Measurements from ENCODE around the gene SRSF10.
"Not testable (repeated sequence)": the region's sequence is repeated elsewhere in the genome, so short reads cannot be mapped to it uniquely, and the experiment has no call there.

SRSF10 gene

DNA sequence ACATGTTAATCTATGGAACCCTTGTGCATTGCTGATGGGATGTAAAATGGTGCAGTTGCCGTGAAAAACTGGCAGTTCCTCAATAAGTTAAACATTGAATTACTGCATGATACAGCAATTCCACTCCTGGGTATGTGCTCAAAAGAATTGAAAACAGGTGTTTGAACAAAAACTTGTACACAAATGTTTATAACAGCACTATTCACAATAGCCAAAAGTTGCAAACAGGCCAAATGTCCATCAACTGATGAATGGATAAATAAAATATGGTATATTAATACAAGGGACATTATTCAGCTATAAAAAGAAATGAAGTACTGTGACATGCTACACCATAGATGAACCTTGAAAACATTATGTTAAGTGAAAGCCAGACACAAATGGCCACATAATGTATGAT lies 17.7 kb upstream of the SRSF10 start:
- DNase-seq (ENCODE audit: low read depth, low spot score), result no peak

DNA sequence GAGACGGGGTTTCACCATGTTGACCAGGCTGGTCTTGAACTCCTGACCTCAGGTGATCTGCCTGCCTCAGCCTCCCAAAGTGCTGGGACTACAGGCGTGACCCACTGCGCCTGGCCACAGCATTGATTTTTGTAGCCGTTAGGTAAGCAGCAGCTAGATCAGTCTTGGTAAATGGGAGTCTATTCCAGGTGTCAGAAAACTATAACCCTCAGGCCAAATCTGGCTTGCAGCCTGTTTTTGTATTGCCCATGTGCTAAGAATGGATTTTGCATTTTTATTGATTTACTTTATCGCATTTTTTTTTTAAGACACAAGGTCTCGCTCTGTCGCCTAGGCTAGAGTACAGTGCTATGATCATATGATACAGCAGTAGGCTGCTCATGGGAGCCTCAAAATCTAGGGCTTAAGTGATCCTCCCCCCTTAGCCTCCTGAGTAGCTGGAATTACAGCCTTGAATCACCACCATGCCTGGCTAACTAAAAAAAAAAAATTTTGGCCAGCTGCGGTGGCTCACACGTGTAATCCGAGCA lies 16.6 kb upstream of the SRSF10 start:
- DNase-seq (ENCODE audit: low read depth, low spot score), result no peak

GRCh38 chr1:23995431-23995837 lies 15.3 kb upstream of the SRSF10 start:
- DNase-seq (ENCODE audit: low read depth, low spot score), result no peak

- DNase-seq (ENCODE audit: low read depth, low spot score), result not testable (repeated sequence)
Measured at GRCh38 chr1:23992011-23992410, 11.9 kb upstream of the SRSF10 start.

- no peak for DNase-seq (ENCODE audit: low read depth, low spot score)
Measured at GRCh38 chr1:23989263-23989662, 9.1 kb upstream of the SRSF10 start.

DNA sequence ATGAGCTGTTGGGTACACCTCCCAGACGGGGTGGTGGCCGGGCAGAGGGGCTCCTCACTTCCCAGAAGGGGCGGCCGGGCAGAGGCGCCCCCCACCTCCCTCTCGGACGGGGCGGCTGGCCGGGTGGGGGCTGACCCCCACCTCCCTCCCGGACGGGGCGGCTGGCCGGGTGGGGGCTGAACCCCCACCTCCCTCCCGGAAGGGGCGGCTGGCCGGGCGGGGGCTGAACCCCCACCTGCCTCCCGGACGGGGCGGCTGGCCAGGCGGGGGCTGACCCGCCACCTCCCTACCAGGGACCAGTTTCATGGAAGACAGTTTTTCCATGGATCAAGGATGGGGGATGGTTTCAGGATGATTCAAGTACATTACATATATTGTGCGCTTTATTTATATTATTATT lies 6.9 kb upstream of the SRSF10 start:
- DNase-seq (ENCODE audit: low read depth, low spot score), result not testable (repeated sequence)

DNA sequence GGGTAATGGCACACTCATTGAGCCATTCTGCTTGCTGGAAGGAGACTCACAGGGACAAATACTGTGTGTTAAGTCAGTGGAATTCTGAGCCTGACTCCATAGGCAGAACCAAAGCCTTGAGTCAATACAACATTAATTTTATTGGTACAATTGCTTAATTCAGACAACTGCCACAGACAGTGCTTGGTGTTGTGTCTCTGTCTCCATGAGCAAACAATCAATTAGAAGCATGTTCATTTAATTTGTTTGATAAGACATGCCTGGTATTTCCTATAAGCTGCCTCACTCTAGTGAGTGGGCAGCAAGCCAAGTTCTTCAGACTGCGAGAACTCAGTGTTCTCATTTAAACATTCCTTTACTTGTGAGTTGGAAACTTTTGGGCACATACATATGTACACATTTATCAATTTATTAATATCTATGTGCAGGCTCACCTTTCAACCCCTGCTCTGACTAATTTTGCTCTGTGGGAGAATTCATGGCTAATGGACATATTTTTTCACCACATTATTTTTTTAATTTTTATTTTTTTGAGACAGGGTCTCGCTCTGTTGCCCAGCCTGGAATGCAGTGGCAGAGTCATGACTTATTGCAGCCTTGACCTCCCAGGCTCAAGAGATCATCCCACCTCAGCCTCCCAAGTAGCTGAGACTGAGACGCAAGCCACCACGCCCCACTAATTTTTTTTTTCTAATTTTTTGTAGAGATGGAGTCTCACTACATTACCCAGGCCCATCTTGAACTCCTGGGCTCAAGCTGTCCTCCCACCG lies 4.5 kb upstream of the SRSF10 start:
- DNase-seq (ENCODE audit: low read depth, low spot score), result no peak

GRCh38 chr1:23980728-23981070 lies 572 bp upstream of the SRSF10 start:
- no peak for DNase-seq (ENCODE audit: low read depth, low spot score)

DNA sequence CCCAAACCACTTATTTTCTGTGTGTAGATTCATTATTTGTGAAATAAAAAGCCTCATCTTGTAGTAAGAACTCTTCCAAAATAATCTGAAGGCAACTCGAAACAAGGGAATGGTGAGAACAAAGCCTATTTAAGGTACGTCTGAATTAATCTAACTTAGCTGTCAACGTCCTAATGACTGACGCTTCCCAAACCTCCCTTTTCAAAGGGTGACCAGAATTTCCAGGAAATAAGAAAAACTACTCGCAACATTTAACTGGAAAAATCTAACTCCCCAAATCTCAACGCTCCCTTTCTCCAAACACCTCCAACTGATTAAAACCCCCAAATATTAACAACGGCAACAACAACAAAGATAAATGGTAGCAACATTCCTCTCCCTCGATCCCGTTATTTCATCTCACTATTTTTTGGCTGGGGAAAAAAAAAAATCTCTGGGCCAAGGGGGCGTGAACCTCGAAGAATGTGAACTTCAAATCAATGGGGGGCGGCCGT lies 693 bp downstream of the SRSF10 start:
- DNase-seq (ENCODE audit: low read depth, low spot score), result no peak

- no peak for DNase-seq (ENCODE audit: low read depth, low spot score)
Measured at GRCh38 chr1:23978805-23979204, 1.3 kb downstream of the SRSF10 start.

GRCh38 chr1:23977854-23978191 lies 2.3 kb downstream of the SRSF10 start:
- DNase-seq (ENCODE audit: low read depth, low spot score), result no peak

- no peak for DNase-seq (ENCODE audit: low read depth, low spot score)
Measured at GRCh38 chr1:23977187-23977853, 2.8 kb downstream of the SRSF10 start.

DNA sequence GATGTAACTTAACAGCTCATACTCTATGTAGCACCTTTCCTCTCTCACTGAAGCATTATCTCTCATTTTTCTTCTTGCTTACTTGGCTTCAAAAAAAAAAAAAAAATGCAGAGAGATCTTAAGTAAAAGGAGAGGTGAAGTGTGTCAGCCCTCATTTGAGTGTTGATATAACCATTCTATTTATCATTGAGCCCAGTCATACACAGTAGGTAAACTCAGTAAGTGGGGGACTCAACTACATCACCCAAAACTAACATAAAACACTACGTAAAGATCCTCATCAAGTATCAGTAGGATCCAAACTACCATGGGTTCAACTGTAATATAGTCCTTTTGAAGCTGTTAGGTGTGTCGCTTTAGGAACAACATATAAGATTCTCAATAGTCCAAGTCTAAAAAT lies 12.3 kb downstream of the SRSF10 start:
- DNase-seq (ENCODE audit: low read depth, low spot score), result no peak

DNA sequence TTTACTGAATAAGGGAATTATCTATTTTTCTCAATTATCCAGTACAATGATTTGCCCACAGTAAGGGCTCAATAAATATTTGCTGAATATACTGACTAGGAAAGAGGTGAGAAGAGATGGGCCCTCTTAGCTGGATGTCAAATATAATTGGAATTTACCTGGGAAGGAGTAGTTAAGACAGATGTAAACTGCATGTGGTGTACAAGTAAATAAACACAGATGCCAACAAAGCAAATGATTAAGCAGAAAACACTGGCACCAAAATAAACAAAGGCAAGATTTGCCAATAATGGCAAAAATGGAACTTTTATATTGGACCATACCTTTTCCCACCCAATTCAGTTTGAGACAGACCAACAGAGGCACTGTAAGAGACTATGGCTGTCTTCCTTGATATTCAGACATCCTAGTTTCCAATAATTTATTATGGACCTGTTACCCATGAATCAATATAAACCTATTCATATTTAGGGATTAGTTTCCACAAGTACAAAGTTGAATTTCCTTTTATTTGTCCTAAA lies 13.1 kb downstream of the SRSF10 start:
- DNase-seq (ENCODE audit: low read depth, low spot score), result no peak

GRCh38 chr1:23964790-23965740 lies 15.1 kb downstream of the SRSF10 start:
- DNase-seq (ENCODE audit: low read depth, low spot score), result no peak

- DNase-seq (ENCODE audit: low read depth, low spot score), result no peak
Measured at GRCh38 chr1:23964235-23964668, 15.9 kb downstream of the SRSF10 start.

GRCh38 chr1:23963617-23964234 lies 16.4 kb downstream of the SRSF10 start:
- DNase-seq (ENCODE audit: low read depth, low spot score), result no peak

DNA sequence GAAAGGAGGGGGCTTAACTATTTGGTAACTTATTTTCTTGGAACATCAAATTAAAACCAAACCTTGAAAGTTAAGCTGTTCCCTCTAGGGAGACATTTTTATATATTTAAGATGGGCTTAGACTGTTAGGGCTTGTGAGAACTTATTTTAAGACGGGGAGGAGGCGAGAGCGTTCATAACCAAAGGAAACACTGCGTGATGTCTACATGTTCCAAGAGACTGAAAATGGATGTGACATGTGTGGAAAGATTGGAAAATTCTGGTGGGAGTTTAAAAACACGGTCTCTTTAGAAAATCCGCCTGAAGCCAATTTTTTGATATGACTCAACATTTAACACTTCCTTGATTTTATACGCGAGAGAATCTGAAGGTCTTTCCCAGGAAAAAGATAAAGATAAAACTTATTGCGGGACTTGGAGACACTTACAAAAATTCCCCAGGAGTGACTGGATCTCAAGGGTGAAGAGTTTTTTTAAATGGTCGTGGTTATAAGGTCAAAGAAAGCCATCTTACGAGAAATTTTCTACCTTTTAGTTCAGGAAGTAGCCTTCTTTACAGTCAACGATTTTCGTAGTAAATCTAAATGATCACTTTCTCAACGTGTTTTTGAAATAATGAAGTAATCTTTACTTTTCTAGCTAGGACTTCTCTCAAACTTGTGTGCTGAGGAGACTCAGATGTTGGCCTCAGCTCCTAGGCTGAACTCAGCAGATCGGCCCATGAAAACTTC lies 19.7 kb downstream of the SRSF10 start:
- DNase-seq (ENCODE audit: low read depth, low spot score), result no peak

DNA sequence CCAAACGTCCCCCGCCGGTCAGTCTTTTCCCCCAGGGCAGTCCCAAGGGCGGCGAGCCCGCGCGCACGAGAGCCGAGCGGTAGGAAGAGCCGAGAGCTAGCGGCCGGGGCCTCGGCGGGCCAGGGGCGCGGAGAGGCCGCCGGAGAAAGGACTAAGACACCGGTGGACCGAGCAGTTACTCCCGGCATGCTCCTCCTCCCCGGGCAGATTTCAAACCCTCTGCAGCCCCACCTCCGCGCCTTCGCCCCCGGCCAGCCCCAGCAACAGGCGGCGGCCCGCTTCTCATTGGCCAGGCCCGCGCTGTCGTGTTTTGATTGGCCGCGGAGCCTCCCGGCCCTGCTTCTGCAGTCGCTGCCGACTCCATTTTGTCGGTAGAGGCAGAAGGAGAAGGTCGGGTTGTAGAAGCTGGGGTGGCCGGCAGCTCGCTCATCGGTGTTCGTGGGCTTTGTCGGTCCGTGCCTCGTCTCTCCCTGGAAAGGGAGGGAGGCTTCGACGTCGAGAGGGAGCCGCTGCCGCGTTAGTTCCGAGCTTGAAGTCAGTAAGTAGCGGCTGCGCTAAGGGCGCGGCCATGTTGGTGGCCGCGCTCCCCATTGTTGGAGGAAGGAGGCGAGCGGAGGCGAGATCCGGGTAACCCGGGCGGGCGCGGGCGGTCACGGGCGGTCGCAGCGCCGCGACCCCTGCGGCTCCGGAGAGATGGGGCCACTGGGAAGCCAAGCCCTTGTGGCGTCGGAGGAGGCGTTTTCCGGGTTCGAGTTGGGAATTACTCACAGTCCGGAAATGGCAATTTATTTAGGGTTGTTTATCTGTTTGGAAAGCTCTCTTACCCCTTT lies 20.5 kb downstream of the SRSF10 start, which contains the start of gene PNRC2:
TSS of gene PNRC2 (plus strand) at position 368 of the 830 bp plus-strand sequence. CDS start 1,630 bp downstream, outside the sequence.
- DNase-seq (ENCODE audit: low read depth, low spot score), result peak; percentile 76

Measured in iPS DF 19.7 (cell line).